Epithelial cell of prostate (primary cell): ENCODE measurements around the gene GLIS1.

ENCODE experiments used
- DNase-seq: peaks from one replicate; pipeline ENCODE4 v3.0.0-alpha.2; 2011; ENCODE audit warnings: low read depth, low spot score
- H3K27ac ChIP-seq: fragments of 450-650 bp; 2 replicates; pipeline ENCODE4 v1.5.1; 2017; ENCODE audit warnings: mild to moderate bottlenecking

The GLIS1 gene

GRCh38 chr1:53524428-53525375, 214.3 kb downstream of the GLIS1 start:
- no peak overlapping the region for H3K27ac ChIP-seq
- no peak for DNase-seq

- no peak overlapping the region for H3K27ac ChIP-seq
- DNase-seq = no peak
These were observed 216.9 kb downstream of the GLIS1 start for GRCh38 chr1:53521924-53522552.

GRCh38 chr1:53520481-53520880, 218.5 kb downstream of the GLIS1 start:
- no peak overlapping the region for H3K27ac ChIP-seq
- no peak for DNase-seq

DNA sequence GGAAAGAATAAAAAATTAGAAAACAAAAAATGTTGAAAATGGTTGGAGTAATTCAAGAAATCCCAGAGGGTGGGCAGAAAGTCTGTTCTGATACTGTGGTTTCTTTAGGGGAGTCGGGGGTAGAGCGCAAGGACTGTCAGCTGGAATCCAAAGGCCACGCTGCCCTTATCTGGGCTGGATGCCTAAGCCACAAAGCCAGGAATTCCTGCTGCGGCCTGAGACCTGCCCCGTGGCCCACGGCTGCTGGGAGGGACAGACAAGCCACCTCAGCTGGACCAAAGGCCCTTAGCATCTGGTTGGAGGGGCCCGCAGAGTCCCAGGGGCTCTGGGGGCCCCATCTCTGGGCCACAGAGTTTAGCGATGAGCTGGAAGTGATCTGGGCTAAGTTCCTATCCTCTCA, 219.5 kb downstream of the GLIS1 start:
- no peak overlapping the region for H3K27ac ChIP-seq
- no peak for DNase-seq

DNA sequence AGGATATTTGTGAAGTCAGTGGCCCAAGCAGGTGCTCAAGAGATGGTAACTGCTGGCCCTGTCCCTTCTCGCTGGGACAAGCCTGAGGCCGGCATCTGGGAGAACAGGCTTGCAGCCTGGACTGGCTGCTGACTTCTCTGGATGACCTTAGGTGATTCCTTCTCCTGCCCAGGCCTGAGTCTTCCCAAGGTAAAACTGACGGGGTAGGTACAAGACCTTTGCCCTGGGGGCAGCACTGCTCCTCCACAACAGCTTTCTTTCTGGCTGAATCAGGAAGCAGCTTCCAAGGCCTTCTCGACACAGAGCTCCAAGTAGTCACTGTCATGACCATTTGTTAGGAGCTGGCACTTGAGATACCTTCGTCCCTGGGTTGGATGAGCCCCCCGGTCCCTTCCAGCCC, 220.2 kb downstream of the GLIS1 start:
- no peak for DNase-seq
- no peak overlapping the region for H3K27ac ChIP-seq

DNA sequence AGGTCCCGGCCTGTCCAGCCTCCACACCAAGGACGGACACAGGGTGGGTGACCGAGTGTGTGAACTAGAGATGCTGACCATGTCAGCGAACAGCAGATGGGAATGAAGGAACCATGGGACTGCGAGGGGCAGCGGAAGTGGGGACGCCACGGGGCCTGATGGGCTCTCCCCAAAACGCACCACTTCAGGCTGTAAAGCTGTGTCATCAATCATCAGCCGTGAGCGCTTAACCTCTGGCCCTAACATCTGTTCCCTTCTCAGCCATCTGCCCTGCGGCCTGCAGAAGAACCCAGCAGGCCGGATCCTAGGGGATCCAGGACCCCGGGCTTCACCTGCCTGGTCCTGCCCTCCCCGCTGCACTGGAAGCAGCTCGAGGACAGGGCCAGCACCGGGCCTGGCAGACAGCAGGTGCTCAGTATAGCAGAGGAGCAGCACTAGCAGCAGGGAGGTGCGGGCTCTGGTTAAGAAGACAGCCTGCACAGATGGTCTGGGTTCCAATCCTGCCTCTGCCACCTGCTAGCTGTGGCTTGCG, 221.1 kb downstream of the GLIS1 start:
- H3K27ac ChIP-seq = no peak overlapping the region
- no peak for DNase-seq

GRCh38 chr1:53517109-53517508, 221.9 kb downstream of the GLIS1 start:
- no peak for DNase-seq
- H3K27ac ChIP-seq = no peak overlapping the region

DNA sequence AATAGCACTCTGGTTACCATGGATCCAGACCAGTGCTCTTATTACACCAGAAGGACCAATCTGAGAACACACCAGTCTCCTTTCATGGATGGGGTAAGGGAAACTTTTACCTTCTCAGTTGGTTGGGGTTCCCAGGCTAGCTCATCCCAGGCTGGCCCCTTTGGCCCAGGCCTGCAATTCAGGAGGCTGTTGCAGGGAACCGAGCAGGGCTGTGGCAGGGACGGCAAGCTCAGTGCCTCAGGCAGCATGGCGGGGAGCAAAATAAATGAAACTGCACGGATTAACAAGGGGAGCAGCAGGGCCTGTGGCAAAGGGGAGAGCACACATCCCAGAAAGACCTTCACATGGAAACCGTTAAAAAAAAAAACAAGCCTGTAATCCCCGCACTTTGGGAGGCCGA, 222.8 kb downstream of the GLIS1 start:
- no peak for DNase-seq
- H3K27ac ChIP-seq = no peak overlapping the region

DNA sequence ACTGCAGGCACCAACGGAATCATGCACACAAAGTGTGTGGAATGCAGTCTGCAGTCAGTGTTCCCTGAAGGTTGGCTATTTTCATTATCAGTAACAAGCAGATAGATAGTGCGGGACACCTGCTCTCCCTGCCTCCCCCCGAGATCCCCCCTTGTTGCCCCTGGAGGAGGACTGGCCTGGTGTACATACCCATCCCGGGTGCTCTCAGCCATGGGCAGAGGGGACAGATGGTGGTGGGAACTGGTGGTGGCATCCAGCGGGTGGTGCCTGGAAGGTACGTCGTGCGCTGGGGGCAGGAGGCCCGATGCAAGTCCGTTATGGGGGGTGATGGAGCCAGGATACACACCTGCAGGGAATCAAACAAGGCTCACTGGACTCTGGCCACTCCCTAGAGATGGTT, 224.5 kb downstream of the GLIS1 start:
- H3K27ac ChIP-seq = no peak overlapping the region
- DNase-seq = no peak

DNA sequence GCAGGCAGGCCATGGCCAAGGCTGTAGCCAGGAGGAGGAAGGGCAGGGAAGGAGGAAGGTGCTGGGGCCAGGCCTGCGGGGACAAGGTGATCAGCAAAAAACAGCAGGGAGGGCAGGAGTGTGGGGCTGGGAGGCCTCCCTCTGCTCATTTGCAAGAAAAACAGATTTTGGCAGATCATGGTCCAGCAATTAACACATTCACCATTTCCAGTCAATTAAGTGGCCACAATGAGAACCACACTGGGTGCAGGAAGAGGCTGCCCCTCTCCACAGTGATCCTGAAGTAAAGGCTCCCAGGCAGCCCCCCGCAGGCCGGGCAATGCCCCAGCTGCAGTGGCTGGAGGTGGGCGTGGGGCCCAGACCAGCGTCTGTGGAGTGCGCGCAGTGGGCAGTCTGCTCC, 225.1 kb downstream of the GLIS1 start:
- no peak overlapping the region for H3K27ac ChIP-seq
- no peak for DNase-seq

DNA sequence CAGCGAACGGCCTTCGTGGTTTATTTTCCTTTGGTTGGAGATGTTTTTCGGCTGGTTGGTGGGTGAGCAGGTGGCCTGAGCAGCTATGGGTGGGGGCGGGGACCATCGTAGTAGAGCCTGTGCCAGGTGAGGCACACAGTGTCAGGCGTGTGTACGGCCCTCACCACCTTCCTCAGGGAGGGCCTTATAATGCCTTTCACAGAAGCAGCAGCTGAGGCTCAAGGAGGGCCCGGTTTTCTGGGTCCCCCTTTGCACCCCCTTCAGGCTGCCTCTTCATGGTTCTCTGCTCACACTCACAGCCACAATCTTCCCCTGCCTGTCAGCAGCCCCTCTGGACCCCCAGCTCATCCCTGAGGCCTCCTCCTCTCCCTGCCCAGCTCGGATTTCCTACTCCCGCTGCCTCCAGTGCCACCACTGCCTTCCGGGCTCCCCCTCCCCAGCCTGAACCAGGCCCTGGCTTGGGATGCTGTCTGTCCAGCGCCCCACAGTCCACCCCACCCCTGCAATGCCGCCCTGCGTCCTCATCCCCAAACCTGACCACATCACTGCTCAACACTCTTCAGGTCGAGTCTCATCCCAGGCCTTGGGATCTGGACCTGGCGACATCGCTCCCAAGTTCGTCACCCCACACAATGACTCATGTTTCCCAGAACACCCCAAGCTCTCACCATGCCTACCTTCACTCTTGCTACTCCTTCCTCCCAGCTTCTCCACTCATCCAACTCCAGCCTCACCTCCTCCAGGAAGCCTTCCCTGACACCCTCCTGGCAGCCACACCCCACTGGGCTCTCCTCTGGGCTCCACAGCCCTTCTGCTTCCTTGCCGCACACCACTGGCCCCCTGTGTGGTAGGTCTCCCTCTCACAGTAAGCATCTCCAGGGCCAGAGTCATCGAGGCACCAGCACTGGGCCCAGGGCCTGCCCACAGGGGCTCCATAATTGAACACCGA, 225.9 kb downstream of the GLIS1 start:
- H3K27ac ChIP-seq = no peak overlapping the region
- no peak for DNase-seq

DNA sequence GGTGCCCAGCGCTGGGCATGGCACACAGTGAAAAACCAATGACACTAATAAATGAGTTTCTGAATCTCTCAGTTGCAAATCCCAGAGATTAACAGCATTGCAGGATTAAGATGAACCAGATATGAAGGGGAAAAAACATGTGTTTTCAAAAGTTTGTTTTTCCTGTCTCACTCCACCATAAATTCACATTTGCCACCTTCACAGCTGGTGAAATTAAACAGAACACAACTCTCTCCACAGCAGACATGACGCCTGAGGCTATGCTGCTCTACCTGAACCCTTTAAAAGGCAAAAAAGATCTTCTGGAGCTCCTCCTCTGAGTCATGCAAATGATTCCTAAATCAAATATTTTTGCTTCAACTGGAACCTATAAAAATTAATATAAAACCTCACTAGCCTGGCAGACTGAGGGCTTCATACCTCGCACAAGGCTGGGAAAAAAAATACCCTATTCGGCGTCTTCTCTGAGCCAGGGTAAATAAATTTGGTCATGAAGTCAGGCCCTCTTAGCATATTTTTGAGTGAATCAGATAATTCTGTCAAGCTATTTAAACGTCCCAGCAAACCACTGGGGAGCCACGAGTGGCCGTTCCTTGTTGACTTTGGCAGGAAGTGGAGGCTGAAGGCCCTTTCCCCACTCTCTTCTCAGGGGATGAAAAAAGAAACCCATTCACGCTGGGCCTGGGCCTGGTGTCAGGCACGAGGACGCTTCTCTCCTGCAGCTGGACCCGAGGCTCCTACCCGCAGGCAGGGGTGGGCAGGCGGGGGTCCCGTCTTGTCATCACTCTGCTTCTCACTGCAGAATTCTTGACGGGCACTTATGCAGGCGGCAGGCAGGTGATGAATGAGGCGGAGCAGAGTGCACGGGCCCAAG, 226.8 kb downstream of the GLIS1 start:
- no peak for DNase-seq
- no peak overlapping the region for H3K27ac ChIP-seq

GRCh38 chr1:53511323-53511932, 227.5 kb downstream of the GLIS1 start:
- no peak overlapping the region for H3K27ac ChIP-seq
- no peak for DNase-seq

DNA sequence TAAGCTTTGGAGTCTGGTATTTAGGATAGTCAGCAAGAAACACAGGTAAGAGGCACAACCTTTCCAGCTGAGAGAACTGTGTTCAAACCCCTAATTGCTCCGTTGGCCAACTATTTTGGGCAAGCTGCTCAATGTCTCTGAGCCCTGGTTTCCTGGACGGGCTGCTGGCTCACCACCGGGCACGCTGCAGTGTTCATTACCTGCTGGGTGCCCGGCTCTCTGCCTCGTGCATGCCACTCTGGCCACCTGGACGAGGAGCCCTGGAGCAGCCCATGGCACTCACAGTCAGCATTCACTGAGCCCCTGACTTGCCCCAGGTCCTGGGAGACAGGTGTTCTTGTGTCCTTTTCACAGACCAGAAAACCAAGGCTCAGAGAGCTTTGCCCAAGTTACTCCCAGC, 228.7 kb downstream of the GLIS1 start:
- DNase-seq = no peak
- no peak overlapping the region for H3K27ac ChIP-seq

DNA sequence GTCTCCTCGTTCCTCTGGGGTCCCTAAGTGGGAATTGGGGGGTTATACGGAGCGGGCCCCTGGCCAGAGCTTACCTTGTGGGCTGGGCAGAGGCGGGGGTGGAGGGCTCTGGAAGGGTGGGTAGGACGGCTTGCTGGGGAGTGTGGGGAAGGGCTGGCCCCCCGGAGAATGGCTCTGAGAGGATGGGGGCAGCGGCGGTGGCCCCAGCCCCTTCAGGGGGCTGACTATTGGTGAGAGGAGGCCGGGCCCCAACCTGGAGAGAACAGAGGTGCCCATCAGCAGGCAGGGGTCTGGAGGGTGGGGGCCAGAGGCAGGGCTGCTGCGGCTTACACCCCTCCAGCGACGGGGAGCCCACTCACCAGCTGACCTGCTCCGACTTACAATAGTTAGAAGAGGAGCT, 229.2 kb downstream of the GLIS1 start:
- H3K27ac ChIP-seq = no peak overlapping the region
- DNase-seq = no peak

DNA sequence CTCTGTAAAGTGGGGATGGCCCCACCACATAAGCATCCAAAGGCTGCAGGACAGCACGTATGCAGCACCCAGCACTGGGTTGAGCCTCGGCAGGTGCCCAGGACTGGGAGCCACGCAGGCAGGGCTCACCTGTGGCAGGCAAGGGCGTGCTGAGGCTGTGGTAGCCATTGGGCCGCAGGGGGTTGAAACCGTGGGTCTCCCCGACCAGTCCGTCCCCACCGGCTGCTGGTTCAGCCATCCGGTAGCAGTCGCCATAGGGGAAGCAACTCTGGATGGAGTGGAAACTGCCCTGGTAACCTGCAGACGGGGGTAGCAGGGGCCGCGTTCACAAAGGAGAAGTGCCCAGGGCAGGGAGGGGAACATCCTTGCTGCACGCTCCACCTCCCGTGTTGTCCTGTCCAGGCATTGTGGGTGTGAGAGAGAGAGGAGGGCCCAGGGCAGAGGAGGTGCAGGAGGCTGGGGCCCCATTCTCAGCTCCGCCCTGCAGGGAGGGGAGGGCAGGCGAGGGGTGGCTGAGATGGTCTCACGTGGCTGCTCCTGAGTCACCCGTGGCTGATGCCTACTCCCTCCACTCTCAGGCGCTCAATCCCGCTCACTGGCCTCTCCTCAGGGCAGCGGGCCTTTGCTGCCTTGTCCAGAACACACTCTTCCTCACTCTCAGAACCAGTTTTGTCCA, 229.8 kb downstream of the GLIS1 start:
- DNase-seq = no peak
- H3K27ac ChIP-seq = no peak overlapping the region

GRCh38 chr1:53508056-53508990, 230.6 kb downstream of the GLIS1 start:
- H3K27ac ChIP-seq = no peak overlapping the region
- no peak for DNase-seq
